ENCODE results near the gene ARHGEF1.

Gene ARHGEF1

GRCh38 chr19:41955521-41955920 is 72.5 kb downstream of the ARHGEF1 start:
- DNase-seq (ENCODE audit: low read depth) = no peak
- H3K4me3 ChIP-seq (ENCODE audit: low read depth, low read length) = no peak overlapping the region
- no peak for TF ChIP-seq POLR2A (IDR thresholded peaks at IDR 0.05; ENCODE audit: extremely low read depth, insufficient read length)

- H3K4me3 ChIP-seq (ENCODE audit: low read depth, low read length) = no peak overlapping the region
- DNase-seq (ENCODE audit: low read depth) = no peak
- TF ChIP-seq MAX (IDR thresholded peaks at IDR 0.05; ENCODE audit: low read depth, low read length) = no peak
Observed at GRCh38 chr19:41956621-41957020, 73.6 kb downstream of the ARHGEF1 start.
